GM12872 (cell line): ENCODE data around the gene STAT5B.

Experiments used
- TF ChIP-seq, protein P1 (sequence below): IDR thresholded peaks from 3 replicates; pipeline ENCODE4 v1.5.1; 2011; ENCODE audit warnings: low read depth, mild to moderate bottlenecking, low read length, moderate library complexity; ENCODE audit not compliant: insufficient read depth

STAT5B gene

DNA sequence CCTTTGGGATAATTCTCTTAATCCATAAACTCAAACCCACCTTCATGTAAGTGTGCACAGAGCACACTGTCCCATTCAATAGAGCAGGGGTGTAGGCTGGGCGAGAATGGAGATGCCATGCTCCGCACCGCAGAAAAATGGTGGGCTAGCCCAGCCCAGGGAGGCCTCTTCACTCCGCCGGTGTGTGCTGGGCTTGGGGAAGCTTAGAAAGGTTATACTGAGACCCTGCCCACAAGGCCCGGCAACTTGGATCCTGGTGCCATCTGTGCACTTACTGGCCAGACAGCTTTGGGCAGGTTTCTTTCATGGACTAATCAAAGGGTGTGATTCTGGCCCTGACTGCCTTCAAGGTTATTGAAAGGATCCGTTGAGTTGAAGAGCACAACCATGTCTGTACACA lies 8.4 kb upstream of the STAT5B start:
- TF ChIP-seq, protein P1, sequence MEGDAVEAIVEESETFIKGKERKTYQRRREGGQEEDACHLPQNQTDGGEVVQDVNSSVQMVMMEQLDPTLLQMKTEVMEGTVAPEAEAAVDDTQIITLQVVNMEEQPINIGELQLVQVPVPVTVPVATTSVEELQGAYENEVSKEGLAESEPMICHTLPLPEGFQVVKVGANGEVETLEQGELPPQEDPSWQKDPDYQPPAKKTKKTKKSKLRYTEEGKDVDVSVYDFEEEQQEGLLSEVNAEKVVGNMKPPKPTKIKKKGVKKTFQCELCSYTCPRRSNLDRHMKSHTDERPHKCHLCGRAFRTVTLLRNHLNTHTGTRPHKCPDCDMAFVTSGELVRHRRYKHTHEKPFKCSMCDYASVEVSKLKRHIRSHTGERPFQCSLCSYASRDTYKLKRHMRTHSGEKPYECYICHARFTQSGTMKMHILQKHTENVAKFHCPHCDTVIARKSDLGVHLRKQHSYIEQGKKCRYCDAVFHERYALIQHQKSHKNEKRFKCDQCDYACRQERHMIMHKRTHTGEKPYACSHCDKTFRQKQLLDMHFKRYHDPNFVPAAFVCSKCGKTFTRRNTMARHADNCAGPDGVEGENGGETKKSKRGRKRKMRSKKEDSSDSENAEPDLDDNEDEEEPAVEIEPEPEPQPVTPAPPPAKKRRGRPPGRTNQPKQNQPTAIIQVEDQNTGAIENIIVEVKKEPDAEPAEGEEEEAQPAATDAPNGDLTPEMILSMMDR = no peak

DNA sequence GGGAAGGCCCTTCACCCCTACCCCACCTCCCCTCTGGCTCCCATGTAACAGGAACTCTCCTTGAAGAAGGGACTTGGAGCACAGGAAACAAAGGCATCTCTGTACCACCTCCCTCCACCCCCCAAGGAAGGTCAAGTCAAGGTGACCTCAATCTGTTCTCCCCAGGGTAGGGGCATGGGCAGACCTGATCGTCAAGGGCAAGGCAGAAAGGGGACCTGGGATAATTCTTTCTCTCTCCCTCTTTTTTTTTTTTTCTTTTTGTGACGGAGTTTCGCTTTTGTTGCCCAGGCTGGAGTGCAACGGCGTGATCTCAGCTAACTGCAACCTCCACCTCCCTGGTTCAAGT lies 7.8 kb upstream of the STAT5B start:
- TF ChIP-seq, protein P1 = no peak

DNA sequence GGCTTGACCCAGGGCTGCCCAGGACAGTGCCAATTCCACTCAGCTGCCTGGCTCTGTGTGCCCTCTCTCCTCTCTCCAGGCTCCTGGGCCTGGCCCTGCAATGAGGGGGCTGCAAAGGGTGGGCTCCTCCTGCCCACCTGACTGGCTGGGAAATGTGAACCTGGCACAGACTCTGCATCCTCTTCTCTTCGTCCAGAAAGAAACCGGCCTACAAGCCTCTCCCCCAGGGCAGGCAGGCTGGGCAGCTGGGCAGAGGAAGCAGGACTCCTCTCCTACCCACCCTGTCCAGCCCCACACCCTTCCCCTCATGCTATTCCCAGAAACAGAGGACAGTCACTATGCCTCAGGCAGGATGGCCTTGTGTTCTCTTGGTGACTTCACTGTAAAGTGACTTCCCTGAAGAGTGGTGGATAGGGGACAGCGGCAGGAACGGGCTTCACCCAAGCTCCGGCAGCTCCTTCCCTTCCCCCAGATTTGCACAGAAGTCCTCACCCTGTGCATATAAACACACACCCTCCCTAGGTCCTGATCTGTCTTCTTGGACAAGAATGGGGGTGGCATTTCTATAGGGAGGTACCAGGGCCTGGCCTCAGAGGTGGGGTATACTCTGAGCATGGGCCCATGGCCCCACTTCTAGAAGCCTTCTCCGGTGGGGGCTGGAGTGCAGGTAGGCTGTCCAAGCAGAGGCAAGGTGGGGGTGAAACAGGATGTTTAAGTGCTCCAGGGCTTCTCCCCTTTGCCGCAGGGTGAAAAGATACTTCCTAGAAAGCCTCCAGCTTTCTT lies 7.2 kb upstream of the STAT5B start:
- TF ChIP-seq, protein P1 = no peak

DNA sequence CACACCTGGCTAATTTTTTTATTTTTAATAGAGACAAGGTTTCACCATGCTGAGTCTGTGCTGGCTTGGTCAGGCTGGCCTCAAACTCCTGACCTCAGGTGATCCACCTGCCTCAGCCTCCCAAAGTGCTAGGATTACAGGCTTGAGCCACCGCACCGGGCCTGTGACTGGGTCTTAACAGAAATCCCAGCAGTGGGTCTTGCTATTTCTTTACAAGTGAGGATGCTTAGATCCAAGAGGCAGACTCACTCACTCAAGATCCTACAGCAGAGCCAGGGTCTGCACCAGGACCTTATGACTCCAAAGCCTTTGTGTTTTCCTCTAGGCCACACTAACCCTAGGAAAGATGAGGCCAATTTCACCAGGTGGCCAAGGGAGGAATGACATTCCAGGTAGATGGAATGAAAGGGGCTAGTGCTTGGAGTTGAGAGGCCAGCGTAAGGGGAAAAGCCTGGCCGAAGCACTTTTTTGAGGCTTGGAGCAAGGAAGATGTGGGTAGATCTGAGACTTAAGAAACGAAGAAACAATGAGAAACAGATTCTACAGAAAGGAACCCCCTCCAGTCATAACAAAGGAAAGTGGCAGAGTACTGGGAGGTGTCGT lies 6.4 kb upstream of the STAT5B start:
- TF ChIP-seq, protein P1 = no peak

DNA sequence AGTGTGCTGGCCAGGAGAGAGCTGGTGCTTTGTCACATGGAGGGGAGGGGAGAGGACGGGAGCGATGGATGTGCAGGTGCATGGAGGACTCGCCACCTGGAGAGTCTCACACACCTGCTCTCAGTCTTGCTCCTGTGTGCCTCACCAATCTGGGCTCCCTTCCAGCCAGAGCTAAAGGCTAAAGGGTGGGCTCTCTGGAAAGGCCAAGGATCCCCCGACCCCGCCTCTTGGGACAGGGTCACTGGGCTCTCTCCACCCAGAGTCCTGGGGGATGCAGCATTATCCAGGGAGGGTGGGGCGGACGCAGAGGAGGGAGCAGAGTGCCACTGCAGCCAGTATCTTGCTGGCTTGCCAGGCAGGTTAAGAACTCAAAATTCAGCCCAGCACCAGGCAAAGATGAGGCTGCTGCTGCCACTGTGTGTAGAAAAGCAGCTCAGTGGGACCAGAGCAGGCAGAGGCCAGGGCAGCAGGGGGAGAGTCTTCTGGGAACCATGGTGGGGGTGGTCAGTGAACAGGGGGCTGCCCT lies 5.4 kb upstream of the STAT5B start:
- TF ChIP-seq, protein P1 = no peak

DNA sequence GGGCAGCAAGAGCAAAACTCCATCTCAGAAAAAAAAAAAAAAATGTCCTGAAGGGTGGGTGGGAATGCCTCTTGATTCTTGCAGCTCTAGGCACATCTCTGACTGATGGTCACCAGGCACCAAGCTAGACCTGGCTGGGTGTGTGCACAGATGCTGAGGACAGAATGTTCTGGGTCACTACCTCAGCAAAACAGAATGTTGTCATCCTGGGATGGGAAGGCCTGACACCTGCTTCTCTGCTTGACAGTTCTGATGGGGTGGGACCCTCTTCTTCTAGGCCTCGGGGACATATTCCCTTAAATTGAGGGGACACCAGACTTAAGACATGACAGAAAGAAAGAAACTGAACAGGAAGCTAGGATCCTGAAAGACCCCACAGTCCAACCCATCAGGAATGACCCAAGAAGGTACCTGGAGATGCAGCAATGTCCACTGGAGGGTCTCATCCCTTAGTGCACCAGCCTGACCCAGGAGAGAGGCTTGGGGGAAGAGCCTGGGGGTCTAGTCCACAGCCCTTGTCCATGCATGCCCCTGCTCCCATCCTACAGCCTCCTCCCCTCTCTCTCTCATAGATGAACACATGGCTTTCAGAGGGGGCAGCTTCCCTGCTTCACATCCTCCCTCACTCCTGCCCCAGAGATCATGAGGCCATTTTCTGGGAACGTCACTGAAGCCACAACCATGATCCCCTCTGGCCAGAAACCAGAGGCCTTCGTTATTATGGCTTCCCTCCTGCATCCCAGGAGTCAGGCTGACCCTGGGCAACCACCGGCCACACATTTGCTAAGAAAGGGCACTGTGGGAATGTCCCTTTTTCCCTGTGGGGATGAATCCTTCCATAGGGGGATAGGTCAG lies 3.8 kb upstream of the STAT5B start:
- TF ChIP-seq, protein P1 = no peak

DNA sequence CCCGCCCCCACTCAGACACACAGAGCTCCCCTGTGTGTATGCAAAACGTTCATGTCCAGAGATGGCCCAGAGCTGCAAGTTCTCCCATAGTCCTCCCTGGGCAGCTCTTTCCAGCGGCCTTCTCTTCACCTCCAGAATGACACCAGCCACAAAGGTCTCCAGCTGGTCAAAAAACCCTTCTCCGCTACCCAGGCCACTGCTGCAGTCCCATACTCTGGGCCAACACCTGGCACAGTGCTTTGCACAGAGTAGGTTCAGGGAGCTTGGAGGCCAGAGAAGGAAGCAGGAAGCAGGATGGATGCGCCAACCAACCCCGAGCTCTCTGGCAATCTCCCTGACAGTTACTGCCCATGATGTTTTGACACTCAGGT lies 1.1 kb upstream of the STAT5B start:
- TF ChIP-seq, protein P1 = no peak
